Loucy (cell line): ENCODE data around the gene BRSK2.

Experiments
- H2AFZ ChIP-seq: fragments of 200-600 bp; sonication (generic); 2 replicates; pipeline ENCODE4 v1.6.0; 2016; ENCODE audit warnings: antibody characterized with exemption, mild to moderate bottlenecking, low read length, moderate library complexity
- H3F3A ChIP-seq: fragments of 200-600 bp; 2 replicates; pipeline ENCODE4 v1.6.0; 2016; ENCODE audit warnings: antibody characterized with exemption, low read depth, mild to moderate bottlenecking
- H3K27me3 ChIP-seq: fragments of 200-600 bp; sonication (generic); 2 replicates; pipeline ENCODE4 v1.6.1; 2014; ENCODE audit warnings: low read length, mild to moderate bottlenecking; ENCODE audit not compliant: insufficient read depth, poor library complexity, severe bottlenecking
- H3K36me3 ChIP-seq: fragments of 200-600 bp; sonication (generic); 2 replicates; pipeline ENCODE4 v1.6.1; 2016; ENCODE audit warnings: low read length; ENCODE audit not compliant: insufficient read depth
- H3K4me1 ChIP-seq: fragments of 200-600 bp; sonication (generic); 2 replicates; pipeline ENCODE4 v1.5.1; 2014; ENCODE audit warnings: low read length, mild to moderate bottlenecking; ENCODE audit not compliant: insufficient read depth, poor library complexity, severe bottlenecking
- H3K4me2 ChIP-seq: fragments of 200-600 bp; sonication (generic); 2 replicates; pipeline ENCODE4 v1.6.0; 2014; ENCODE audit warnings: antibody characterized with exemption, low read length, low read depth, mild to moderate bottlenecking; ENCODE audit not compliant: poor library complexity, severe bottlenecking
- H3K4me3 ChIP-seq: fragments of 200-600 bp; sonication (generic); 2 replicates; pipeline ENCODE4 v1.5.1; 2014; ENCODE audit warnings: low read length, mild to moderate bottlenecking, mixed read lengths; ENCODE audit not compliant: poor library complexity, severe bottlenecking
- H3K79me2 ChIP-seq: fragments of 200-600 bp; sonication (generic); 2 replicates; pipeline ENCODE4 v1.6.1; 2014; ENCODE audit warnings: low read length; ENCODE audit not compliant: insufficient read depth
- H3K9ac ChIP-seq: fragments of 200-600 bp; sonication (generic); 2 replicates; pipeline ENCODE4 v1.6.0; 2014; ENCODE audit warnings: mild to moderate bottlenecking, low read depth, low read length, moderate library complexity; ENCODE audit not compliant: poor library complexity, severe bottlenecking
- H3K9me2 ChIP-seq: fragments of 200-600 bp; sonication (generic); replicated peaks from 2 replicates; pipeline ENCODE4 v1.6.1; 2016; ENCODE audit warnings: low read depth, low read length, mixed read lengths
- H3K9me3 ChIP-seq: fragments of 200-600 bp; sonication (generic); 2 replicates; pipeline ENCODE4 v1.6.1; 2014; ENCODE audit warnings: mild to moderate bottlenecking, antibody characterized with exemption, low read length, low read depth; ENCODE audit not compliant: insufficient read depth
- H4K20me1 ChIP-seq: fragments of 200-600 bp; sonication (generic); 2 replicates; pipeline ENCODE4 v1.6.0; 2014; ENCODE audit warnings: antibody characterized with exemption, low read length, mild to moderate bottlenecking; ENCODE audit not compliant: insufficient read depth, poor library complexity, severe bottlenecking
- EZH2phosphoT487 ChIP-seq: fragments of 200-600 bp; IDR thresholded peaks from 2 replicates; pipeline ENCODE4 v1.6.1; 2018; ENCODE audit warnings: antibody characterized with exemption, mild to moderate bottlenecking, moderate library complexity, borderline replicate concordance
- TF ChIP-seq, protein P1 (sequence below): fragments of 200-600 bp; sonication (generic); conservative IDR thresholded peaks from 2 replicates; pipeline ENCODE4 v1.5.1; 2014; ENCODE audit warnings: mild to moderate bottlenecking, antibody characterized with exemption, low read length

Gene BRSK2

GRCh38 chr11:1460986-1461825, 71.5 kb downstream of the BRSK2 start:
- Histone ChIP-seq H3K79me2 (no peaks in the 10 kb centered on the region), H3K27me3 (no peaks in the 10 kb centered on the region), H3K4me2 (no peak overlapping the region), H3K36me3 (no peaks in the 10 kb centered on the region), H3K4me3 (no peak overlapping the region), H3F3A (no peaks in the 10 kb centered on the region), H4K20me1 (no peaks in the 10 kb centered on the region), H3K9ac (no peak overlapping the region), H3K9me3 (no peaks in the 10 kb centered on the region), H3K4me1 (no peaks in the 10 kb centered on the region), H3K9me2 (no peaks in the 10 kb centered on the region), H2AFZ (no peak overlapping the region)
- TF ChIP-seq, protein P1, sequence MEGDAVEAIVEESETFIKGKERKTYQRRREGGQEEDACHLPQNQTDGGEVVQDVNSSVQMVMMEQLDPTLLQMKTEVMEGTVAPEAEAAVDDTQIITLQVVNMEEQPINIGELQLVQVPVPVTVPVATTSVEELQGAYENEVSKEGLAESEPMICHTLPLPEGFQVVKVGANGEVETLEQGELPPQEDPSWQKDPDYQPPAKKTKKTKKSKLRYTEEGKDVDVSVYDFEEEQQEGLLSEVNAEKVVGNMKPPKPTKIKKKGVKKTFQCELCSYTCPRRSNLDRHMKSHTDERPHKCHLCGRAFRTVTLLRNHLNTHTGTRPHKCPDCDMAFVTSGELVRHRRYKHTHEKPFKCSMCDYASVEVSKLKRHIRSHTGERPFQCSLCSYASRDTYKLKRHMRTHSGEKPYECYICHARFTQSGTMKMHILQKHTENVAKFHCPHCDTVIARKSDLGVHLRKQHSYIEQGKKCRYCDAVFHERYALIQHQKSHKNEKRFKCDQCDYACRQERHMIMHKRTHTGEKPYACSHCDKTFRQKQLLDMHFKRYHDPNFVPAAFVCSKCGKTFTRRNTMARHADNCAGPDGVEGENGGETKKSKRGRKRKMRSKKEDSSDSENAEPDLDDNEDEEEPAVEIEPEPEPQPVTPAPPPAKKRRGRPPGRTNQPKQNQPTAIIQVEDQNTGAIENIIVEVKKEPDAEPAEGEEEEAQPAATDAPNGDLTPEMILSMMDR: no peak
- TF ChIP-seq EZH2phosphoT487: no peak

DNA sequence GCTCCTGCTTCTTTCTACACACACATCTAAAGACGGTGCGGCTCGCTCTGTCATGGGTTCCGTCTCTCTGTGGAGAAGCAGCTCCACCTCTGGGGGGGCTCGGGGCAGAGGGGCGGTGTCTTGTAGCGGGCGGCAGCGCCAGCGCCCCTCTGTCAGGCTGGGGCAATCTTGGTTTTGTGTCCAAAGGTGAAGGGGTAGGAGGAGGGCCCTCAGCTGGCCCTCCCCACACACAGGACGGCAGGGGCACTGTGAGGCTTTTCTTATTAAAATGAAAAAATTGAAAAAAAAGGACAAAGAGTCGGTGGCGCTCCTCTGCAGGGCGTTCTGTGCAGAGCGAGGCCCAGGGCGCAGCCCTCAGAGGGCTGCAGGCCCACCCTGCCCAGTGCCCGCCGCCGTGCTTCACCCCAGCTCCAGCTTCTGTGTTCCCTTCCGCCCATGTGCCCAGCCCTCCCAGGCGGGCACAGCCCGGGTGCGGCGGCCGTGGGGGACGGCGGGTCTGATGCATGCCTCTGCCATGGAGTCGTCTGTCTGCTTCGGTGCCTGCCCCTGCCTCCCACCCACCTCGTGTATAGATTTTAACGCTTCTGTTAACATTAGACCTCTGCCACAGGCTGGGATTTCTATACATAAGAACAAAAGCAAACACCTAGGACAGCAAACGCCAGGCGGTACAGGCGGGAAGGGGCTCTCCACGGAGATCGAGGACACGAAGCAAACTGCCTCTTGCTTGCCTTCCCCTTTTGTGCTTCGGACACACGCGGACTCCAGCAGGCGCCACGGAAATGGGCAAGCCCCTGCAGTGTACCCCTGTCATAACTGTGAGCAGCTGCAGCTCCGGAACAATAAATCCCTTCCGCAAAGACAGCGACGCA, 72.3 kb downstream of the BRSK2 start:
- H3K36me3 ChIP-seq: no peaks in the 10 kb centered on the region
- no peaks in the 10 kb centered on the region for H3K9me3 ChIP-seq
- H3K4me3 ChIP-seq: no peak overlapping the region
- no peak overlapping the region for H3K4me2 ChIP-seq
- no peaks in the 10 kb centered on the region for H3K9me2 ChIP-seq
- no peaks in the 10 kb centered on the region for H3F3A ChIP-seq
- no peak overlapping the region for H2AFZ ChIP-seq
- H3K9ac ChIP-seq: no peak overlapping the region
- H3K79me2 ChIP-seq: no peaks in the 10 kb centered on the region
- no peaks in the 10 kb centered on the region for H3K4me1 ChIP-seq
- H3K27me3 ChIP-seq: no peaks in the 10 kb centered on the region
- TF ChIP-seq, protein P1: no peak
- no peak for TF ChIP-seq EZH2phosphoT487
- no peaks in the 10 kb centered on the region for H4K20me1 ChIP-seq

- H3K79me2 ChIP-seq: no peaks in the 10 kb centered on the region
- H4K20me1 ChIP-seq: no peaks in the 10 kb centered on the region
- no peaks in the 10 kb centered on the region for H3K9me2 ChIP-seq
- no peaks in the 10 kb centered on the region for H3K36me3 ChIP-seq
- TF ChIP-seq EZH2phosphoT487: no peak
- TF ChIP-seq, protein P1: no peak
- no peaks in the 10 kb centered on the region for H3K27me3 ChIP-seq
- no peaks in the 10 kb centered on the region for H3K9me3 ChIP-seq
- no peaks in the 10 kb centered on the region for H3K4me1 ChIP-seq
- no peak overlapping the region for H2AFZ ChIP-seq
- no peak overlapping the region for H3K9ac ChIP-seq
- H3F3A ChIP-seq: no peaks in the 10 kb centered on the region
- H3K4me2 ChIP-seq: no peak overlapping the region
- H3K4me3 ChIP-seq: no peak overlapping the region
These were observed 72.9 kb downstream of the BRSK2 start for GRCh38 chr11:1462698-1462975.
